Measurements from ENCODE around the gene PCDHGB3.
"Not testable (repeated sequence)": the region's sequence is repeated elsewhere in the genome, so short reads cannot be mapped to it uniquely, and the experiment has no call there.

The PCDHGB3 gene

GRCh38 chr5:141369994-141370848, at the start of gene PCDHGB3:
Gene PCDHGB3, plus strand, starts transcription at chr5:141370242. Its CDS starts 153 bp downstream, at chr5:141370395.
- no peaks in the 10 kb centered on the region for H3K36me3 ChIP-seq (ENCODE audit: control insufficient read depth, insufficient read depth, low read length)
- no peaks in the 10 kb centered on the region for H3K27me3 ChIP-seq (ENCODE audit: control insufficient read depth, insufficient read depth, low read length)
- H3K27ac ChIP-seq (ENCODE audit: low read depth, low read length), result no peak within 1 kb of the TSS
- H3K4me1 ChIP-seq (ENCODE audit: control insufficient read depth, insufficient read depth, low read length), result no peaks in the 10 kb centered on the region
- H3K9ac ChIP-seq (ENCODE audit: low read depth, low read length), result no peak within 1 kb of the TSS
- peaks cover 58% of the 10 kb centered on the region for H3K9me3 ChIP-seq (ENCODE audit: control insufficient read depth, insufficient read depth, low read length)
- no peak within 1 kb of the TSS for H3K4me3 ChIP-seq (ENCODE audit: low read depth, low read length)

GRCh38 chr5:141322261-141322660, 47.8 kb upstream of the PCDHGB3 start:
- H3K9ac ChIP-seq (ENCODE audit: low read depth, low read length), result no peak overlapping the region
- no peaks in the 10 kb centered on the region for H3K4me1 ChIP-seq (ENCODE audit: control insufficient read depth, insufficient read depth, low read length)
- peaks cover 21% of the 10 kb centered on the region for H3K36me3 ChIP-seq (ENCODE audit: control insufficient read depth, insufficient read depth, low read length)
- no peak overlapping the region for H3K27ac ChIP-seq (ENCODE audit: low read depth, low read length)
- peaks cover 24% of the 10 kb centered on the region for H3K9me3 ChIP-seq (ENCODE audit: control insufficient read depth, insufficient read depth, low read length)
- H3K27me3 ChIP-seq (ENCODE audit: control insufficient read depth, insufficient read depth, low read length), result no peaks in the 10 kb centered on the region
- no peak overlapping the region for H3K4me3 ChIP-seq (ENCODE audit: low read depth, low read length)

DNA sequence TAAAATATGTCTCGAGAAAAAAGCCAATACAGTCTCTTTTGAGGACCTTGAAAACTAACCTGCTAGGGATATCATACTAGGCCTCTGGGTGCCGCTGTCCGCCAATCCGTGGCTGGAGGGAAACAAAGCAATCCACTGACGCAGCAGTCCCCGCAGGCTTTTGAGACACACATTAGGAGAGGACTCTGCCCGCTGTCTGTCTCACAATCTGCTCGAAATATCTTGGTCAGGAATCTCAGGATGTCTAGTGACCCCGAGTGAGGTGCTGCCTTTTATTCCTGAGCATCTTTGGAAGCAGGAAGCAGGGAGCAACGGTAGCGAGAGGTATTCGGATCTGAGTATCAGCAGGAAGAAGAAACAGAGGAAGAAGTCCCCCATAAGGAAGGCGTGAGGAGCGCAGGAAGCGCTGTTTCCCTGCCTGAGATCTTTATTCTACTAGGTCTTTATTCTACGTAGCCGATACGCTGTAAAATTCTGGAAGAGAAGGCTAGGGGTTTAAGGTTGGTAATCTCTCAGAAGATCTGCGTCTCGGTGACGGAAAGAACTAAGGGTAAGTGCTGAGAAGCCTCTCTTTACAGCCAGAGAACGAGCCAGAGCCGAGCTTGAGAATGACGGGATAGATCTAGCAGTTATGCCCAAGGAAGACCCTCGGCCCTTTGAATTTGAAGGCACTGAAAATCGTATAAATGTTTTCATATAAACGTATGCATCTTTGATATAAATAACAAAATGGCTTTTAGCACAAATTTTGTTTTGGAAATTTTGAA, 43.8 kb upstream of the PCDHGB3 start:
- Histone ChIP-seq H3K4me3 (ENCODE audit: low read depth, low read length) (peak overlapping the region; percentile 37), H3K27ac (ENCODE audit: low read depth, low read length) (no peak overlapping the region), H3K4me1 (ENCODE audit: control insufficient read depth, insufficient read depth, low read length) (no peaks in the 10 kb centered on the region), H3K27me3 (ENCODE audit: control insufficient read depth, insufficient read depth, low read length) (no peaks in the 10 kb centered on the region), H3K9me3 (ENCODE audit: control insufficient read depth, insufficient read depth, low read length) (no peaks in the 10 kb centered on the region; the same call in 1 of the 2 replicates), H3K9ac (ENCODE audit: low read depth, low read length) (peak overlapping the region; percentile 20; the same call in 1 of the 2 replicates), H3K36me3 (ENCODE audit: control insufficient read depth, insufficient read depth, low read length) (no peaks in the 10 kb centered on the region)

DNA sequence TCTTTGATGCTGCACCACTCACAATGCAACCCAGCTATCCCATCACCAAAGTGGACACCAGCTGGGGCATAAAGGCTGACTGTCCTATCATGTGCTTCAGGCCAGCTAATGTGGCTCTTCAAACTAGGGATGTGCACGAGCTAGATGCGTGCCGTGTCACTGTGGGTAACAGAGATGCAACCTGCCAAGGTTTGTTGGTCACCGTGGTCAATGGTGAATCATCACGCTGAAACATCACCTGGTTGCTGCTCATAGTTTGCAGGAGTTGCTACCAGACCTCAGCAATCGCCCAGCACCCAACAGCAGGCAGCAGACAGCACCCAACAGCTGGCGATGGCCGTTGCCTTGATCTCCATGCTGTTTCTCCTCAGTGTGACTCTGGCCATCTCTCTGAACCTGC, 41.8 kb upstream of the PCDHGB3 start:
- Histone ChIP-seq H3K4me3 (ENCODE audit: low read depth, low read length) (no peak overlapping the region), H3K9me3 (ENCODE audit: control insufficient read depth, insufficient read depth, low read length) (peaks cover 9% of the 10 kb centered on the region), H3K27me3 (ENCODE audit: control insufficient read depth, insufficient read depth, low read length) (no peaks in the 10 kb centered on the region), H3K36me3 (ENCODE audit: control insufficient read depth, insufficient read depth, low read length) (no peaks in the 10 kb centered on the region), H3K4me1 (ENCODE audit: control insufficient read depth, insufficient read depth, low read length) (no peaks in the 10 kb centered on the region), H3K9ac (ENCODE audit: low read depth, low read length) (no peak overlapping the region), H3K27ac (ENCODE audit: low read depth, low read length) (no peak overlapping the region)

DNA sequence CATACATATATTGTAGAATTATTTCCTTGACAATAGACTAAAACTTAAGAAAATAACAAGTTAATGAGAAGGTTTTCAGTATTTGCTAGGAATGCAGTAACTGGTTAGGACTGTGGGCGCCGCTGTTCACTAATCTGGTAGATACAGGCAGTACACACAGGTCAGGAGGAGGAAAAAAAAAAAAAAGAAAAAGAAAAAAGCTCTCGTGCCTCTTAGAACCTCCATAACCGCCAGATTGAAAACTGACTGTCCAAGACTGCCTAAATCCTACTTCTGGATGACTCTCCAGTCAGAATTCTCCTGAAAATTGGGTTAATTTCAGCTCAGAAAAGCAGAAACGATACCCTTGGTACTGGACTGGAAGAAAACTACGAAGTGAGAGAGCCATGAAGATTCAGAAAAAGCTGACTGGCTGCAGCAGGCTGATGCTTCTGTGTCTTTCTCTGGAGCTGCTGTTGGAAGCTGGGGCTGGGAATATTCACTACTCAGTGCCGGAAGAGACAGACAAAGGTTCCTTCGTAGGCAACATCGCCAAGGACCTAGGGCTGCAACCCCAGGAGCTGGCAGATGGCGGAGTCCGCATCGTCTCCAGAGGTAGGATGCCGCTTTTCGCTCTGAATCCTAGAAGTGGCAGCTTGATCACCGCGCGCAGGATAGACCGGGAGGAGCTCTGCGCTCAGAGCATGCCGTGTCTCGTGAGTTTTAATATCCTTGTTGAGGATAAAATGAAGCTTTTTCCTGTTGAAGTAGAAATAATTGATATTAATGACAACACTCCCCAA, 39.6 kb upstream of the PCDHGB3 start, which contains the start of gene PCDHGA1:
Gene PCDHGA1, plus strand, starts transcription at position 216 of the 782 bp plus-strand sequence.
- Histone ChIP-seq H3K9ac (ENCODE audit: low read depth, low read length) (no peak within 1 kb of the TSS), H3K36me3 (ENCODE audit: control insufficient read depth, insufficient read depth, low read length) (no peaks in the 10 kb centered on the region), H3K9me3 (ENCODE audit: control insufficient read depth, insufficient read depth, low read length) (peaks cover 27% of the 10 kb centered on the region), H3K27me3 (ENCODE audit: control insufficient read depth, insufficient read depth, low read length) (no peaks in the 10 kb centered on the region), H3K4me3 (ENCODE audit: low read depth, low read length) (peak within 1 kb of the TSS; percentile 31; the same call in 1 of the 2 replicates), H3K27ac (ENCODE audit: low read depth, low read length) (no peak within 1 kb of the TSS), H3K4me1 (ENCODE audit: control insufficient read depth, insufficient read depth, low read length) (no peaks in the 10 kb centered on the region)

DNA sequence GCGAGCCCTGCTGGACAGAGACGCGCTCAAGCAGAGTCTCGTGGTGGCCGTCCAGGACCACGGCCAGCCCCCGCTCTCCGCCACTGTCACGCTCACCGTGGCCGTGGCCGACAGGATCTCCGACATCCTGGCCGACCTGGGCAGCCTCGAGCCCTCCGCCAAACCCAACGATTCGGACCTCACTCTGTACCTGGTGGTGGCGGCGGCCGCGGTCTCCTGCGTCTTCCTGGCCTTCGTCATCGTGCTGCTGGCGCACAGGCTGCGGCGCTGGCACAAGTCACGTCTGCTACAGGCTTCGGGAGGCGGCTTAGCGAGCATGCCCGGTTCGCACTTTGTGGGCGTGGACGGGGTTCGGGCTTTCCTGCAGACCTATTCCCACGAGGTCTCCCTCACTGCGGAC, 37.5 kb upstream of the PCDHGB3 start:
- H3K27me3 ChIP-seq (ENCODE audit: control insufficient read depth, insufficient read depth, low read length); H3K36me3 ChIP-seq (ENCODE audit: control insufficient read depth, insufficient read depth, low read length); H3K9ac ChIP-seq (ENCODE audit: low read depth, low read length); H3K4me3 ChIP-seq (ENCODE audit: low read depth, low read length); H3K4me1 ChIP-seq (ENCODE audit: control insufficient read depth, insufficient read depth, low read length); H3K27ac ChIP-seq (ENCODE audit: low read depth, low read length): not testable (repeated sequence)
- peaks cover 27% of the 10 kb centered on the region for H3K9me3 ChIP-seq (ENCODE audit: control insufficient read depth, insufficient read depth, low read length)

GRCh38 chr5:141338538-141339306, 31.3 kb upstream of the PCDHGB3 start, which contains the start of gene PCDHGA2:
Gene PCDHGA2, plus strand, starts transcription at chr5:141338760.
- Histone ChIP-seq H3K36me3 (ENCODE audit: control insufficient read depth, insufficient read depth, low read length) (no peaks in the 10 kb centered on the region), H3K4me1 (ENCODE audit: control insufficient read depth, insufficient read depth, low read length) (no peaks in the 10 kb centered on the region), H3K4me3 (ENCODE audit: low read depth, low read length) (no peak within 1 kb of the TSS), H3K27me3 (ENCODE audit: control insufficient read depth, insufficient read depth, low read length) (no peaks in the 10 kb centered on the region), H3K27ac (ENCODE audit: low read depth, low read length) (no peak within 1 kb of the TSS), H3K9me3 (ENCODE audit: control insufficient read depth, insufficient read depth, low read length) (peaks cover 38% of the 10 kb centered on the region), H3K9ac (ENCODE audit: low read depth, low read length) (no peak within 1 kb of the TSS)

DNA sequence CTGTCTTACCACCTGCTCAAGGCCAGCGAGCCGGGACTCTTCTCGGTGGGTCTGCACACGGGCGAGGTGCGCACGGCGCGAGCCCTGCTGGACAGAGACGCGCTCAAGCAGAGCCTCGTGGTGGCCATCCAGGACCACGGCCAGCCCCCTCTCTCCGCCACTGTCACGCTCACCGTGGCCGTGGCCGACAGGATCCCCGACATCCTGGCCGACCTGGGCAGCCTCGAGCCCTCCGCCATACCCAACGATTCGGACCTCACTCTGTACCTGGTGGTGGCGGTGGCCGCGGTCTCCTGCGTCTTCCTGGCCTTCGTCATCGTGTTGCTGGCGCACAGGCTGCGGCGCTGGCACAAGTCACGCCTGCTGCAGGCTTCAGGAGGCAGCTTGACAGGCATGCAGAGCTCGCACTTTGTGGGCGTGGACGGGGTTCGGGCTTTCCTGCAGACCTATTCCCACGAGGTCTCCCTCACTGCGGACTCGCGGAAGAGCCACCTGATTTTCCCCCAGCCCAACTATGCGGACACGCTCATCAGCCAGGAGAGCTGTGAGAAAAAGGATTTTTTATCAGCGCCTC, 29.2 kb upstream of the PCDHGB3 start:
- H3K9me3 ChIP-seq (ENCODE audit: control insufficient read depth, insufficient read depth, low read length), result peaks cover 39% of the 10 kb centered on the region
- not testable (repeated sequence) for H3K9ac ChIP-seq (ENCODE audit: low read depth, low read length); H3K27ac ChIP-seq (ENCODE audit: low read depth, low read length); H3K36me3 ChIP-seq (ENCODE audit: control insufficient read depth, insufficient read depth, low read length); H3K27me3 ChIP-seq (ENCODE audit: control insufficient read depth, insufficient read depth, low read length); H3K4me3 ChIP-seq (ENCODE audit: low read depth, low read length); H3K4me1 ChIP-seq (ENCODE audit: control insufficient read depth, insufficient read depth, low read length)

DNA sequence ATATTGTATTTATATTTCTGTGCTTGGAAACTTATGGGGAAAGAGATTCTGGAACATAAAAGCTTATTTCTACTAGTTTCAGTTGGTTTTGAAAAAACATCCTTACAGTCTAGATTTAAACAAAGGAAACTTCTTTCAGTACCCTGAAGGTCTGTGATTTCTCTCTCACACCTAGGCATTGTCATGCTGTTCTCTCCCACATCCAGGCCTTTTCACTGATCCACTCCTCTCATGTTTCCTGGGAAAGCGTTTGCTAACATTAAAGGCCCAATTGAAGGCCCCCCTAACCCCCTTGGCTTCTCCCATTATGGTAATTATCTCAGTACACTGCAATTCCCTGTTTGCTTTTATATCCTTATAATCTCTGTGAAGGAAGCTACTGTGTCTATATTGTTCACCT, 27.3 kb upstream of the PCDHGB3 start:
- no peaks in the 10 kb centered on the region for H3K36me3 ChIP-seq (ENCODE audit: control insufficient read depth, insufficient read depth, low read length)
- H3K4me1 ChIP-seq (ENCODE audit: control insufficient read depth, insufficient read depth, low read length), result no peaks in the 10 kb centered on the region
- no peak overlapping the region for H3K9ac ChIP-seq (ENCODE audit: low read depth, low read length)
- H3K27ac ChIP-seq (ENCODE audit: low read depth, low read length), result no peak overlapping the region
- H3K4me3 ChIP-seq (ENCODE audit: low read depth, low read length), result no peak overlapping the region
- H3K27me3 ChIP-seq (ENCODE audit: control insufficient read depth, insufficient read depth, low read length), result no peaks in the 10 kb centered on the region
- peaks cover 39% of the 10 kb centered on the region for H3K9me3 ChIP-seq (ENCODE audit: control insufficient read depth, insufficient read depth, low read length)

All from HUES48 (cell line).